ENCODE results near the gene TET3.

DNA sequence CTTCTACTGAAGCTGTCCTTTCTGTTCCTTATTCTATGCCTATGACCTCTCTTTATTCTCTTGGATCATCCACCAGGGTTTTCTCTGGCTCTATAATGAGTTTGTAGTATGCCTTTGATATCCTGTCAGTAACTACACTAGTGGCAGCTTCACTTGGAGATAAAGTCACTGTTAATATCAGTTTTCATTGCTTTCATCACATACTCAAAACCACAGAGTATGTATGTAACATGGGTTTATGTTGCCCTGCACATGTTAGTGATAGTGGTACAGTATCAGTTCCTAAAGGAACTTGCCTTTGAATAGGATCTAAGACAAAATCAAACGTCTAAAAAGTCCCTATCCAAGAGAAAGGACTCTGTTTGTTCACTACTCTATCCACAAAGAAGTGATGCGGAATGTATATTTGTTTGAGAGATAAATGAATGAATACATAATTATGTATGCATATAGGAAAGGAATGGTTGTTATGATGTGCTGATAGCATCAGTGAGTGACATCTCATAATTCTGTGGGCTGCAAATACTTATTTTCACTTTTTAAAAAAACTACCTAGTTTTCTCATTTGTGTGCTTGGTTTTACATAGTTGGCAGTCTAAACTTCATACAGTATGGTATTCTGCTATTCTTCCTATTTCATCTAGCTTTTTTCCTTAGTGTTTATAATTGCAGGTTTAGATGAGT, 45.1 kb downstream of the TET3 start:
- TF ChIP-seq, protein P1, sequence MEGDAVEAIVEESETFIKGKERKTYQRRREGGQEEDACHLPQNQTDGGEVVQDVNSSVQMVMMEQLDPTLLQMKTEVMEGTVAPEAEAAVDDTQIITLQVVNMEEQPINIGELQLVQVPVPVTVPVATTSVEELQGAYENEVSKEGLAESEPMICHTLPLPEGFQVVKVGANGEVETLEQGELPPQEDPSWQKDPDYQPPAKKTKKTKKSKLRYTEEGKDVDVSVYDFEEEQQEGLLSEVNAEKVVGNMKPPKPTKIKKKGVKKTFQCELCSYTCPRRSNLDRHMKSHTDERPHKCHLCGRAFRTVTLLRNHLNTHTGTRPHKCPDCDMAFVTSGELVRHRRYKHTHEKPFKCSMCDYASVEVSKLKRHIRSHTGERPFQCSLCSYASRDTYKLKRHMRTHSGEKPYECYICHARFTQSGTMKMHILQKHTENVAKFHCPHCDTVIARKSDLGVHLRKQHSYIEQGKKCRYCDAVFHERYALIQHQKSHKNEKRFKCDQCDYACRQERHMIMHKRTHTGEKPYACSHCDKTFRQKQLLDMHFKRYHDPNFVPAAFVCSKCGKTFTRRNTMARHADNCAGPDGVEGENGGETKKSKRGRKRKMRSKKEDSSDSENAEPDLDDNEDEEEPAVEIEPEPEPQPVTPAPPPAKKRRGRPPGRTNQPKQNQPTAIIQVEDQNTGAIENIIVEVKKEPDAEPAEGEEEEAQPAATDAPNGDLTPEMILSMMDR (conservative IDR thresholded peaks at IDR 0.05 in 1 of 2, IDR thresholded peaks at IDR 0.05 in 1 of 2; ENCODE audit: low read depth in 1 of 2, low read length in 2 of 2): no peak
- no peak for TF ChIP-seq EZH2 (IDR thresholded peaks at IDR 0.05; ENCODE audit: low read length, missing control alignments)
